Omental fat pad (tissue), 4 donors: ENCODE measurements around the gene NUDT4. TPM values are rescaled to one million over a fixed set of nuclear protein-coding genes. Genes with fewer than 3 reads are reported as not detected.
"Not testable (repeated sequence)": the region's sequence is repeated elsewhere in the genome, so short reads cannot be mapped to it uniquely, and the experiment has no call there.

Source experiments
- ATAC-seq: fragments of 150-250 bp; one replicate; pipeline ENCODE4 v1.9.1; 2016; ENCODE audit warnings: mild to moderate bottlenecking, moderate library complexity; ENCODE audit not compliant: low FRiP score
- DNase-seq: peaks from one replicate; pipeline ENCODE4 v3.0.0-alpha.2; 2019; ENCODE audit warnings: low spot score
- total RNA-seq, 4 donors: library from RNA; depleted of rRNA; stranded (reverse); fragments of >200 nt; gene quantifications; one replicate each; pipeline ENCODE4 v1.1.0, GENCODE V29; 2016
- TF ChIP-seq, protein P1 (sequence below), 3 donors: fragments of 450-650 bp; IDR thresholded peaks; one replicate each; pipeline ENCODE4 v1.5.1; 2016 to 2017; ENCODE audit warnings: antibody characterized with exemption in 3 of 3, mild to moderate bottlenecking in 3 of 3, moderate library complexity in 2 of 3

NUDT4 gene
- total RNA-seq, 4 donors from 2014 or later: 43.1 to 81.3 (median 55.6) TPM

DNA sequence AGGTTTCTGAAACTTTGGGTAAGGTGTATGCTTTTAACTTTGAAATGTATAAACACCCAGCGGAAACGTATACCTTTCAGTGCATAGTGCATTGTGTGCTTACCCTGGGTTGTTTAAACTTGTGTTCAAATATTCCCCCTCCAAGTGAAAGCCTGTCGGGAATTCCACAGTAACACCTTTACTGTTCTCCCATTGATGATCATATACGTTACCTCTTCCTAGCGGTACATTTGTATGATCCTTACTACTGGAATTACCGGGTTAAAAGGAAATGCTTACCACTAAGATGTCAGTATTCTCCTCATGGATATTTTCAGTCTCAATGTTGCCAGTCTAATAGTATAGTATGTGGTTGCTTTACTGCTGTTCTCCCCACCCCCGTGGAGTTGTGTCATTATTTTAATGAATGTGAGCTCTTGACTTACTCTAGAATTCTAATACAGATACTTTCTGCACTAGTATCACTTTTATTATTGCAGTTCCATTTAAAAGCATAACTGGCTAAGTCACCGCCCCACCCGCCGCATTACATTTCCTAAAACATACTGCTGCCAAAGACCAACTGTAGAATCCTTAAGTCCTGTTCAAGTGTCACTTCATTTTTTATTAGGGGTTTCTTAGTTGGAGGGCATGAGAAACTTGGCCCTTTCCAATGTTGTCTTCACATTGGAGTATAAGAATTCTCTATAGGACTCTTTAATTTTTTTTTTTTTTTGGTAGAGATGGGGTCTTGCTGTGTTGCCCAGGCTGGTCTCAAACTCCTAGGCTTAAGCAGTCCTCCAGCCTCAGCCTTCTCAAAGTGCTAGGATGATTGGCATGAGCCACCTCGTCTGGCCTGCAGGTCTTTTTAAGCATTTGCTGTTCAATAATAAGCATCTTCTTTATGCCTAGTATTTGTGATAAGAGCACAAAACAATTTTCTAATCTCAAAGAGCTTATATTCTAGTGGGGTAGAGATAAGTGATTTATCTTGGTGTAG lies 24.9 kb downstream of the NUDT4 start:
- ATAC-seq (no peak), DNase-seq (no peak)
- TF ChIP-seq, protein P1, sequence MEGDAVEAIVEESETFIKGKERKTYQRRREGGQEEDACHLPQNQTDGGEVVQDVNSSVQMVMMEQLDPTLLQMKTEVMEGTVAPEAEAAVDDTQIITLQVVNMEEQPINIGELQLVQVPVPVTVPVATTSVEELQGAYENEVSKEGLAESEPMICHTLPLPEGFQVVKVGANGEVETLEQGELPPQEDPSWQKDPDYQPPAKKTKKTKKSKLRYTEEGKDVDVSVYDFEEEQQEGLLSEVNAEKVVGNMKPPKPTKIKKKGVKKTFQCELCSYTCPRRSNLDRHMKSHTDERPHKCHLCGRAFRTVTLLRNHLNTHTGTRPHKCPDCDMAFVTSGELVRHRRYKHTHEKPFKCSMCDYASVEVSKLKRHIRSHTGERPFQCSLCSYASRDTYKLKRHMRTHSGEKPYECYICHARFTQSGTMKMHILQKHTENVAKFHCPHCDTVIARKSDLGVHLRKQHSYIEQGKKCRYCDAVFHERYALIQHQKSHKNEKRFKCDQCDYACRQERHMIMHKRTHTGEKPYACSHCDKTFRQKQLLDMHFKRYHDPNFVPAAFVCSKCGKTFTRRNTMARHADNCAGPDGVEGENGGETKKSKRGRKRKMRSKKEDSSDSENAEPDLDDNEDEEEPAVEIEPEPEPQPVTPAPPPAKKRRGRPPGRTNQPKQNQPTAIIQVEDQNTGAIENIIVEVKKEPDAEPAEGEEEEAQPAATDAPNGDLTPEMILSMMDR (IDR thresholded peaks at IDR 0.05): no peak

DNA sequence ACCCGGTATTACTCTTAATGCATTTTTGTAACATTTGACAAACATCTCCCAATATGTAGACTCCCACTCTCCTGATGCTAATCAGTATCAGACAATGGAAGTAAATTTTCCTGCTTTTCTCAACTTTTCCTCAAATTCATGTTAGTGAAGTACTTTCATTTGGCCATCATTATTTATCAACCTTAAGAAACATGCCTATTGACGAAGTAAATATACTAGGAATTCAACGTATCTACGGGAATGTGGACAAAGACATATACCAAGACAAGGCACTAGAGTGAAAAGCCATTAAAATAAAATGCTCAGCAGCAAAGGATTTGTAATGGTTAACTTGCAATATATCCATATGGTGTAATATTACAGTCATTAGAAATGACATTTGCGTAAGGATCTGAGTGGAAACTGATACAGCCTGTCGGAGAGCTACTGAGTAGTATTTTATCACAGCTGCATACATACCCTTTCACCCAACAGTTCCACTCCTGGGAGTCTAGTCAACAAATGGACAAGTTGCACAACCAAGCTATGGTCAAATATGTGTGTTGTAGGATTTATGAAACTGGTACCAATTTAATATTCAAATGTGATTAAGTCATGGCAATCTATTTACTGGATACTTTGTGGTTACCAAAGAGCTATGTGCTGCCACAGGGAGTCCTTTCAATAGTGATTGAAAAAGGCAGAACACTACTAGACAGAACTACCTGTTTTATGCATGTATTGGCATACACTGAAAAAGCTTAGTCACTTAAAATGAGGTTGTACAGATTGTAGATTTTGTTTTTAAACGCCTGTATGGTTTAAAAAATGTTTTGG lies 26.5 kb downstream of the NUDT4 start:
- no peak for ATAC-seq
- no peak for DNase-seq
- TF ChIP-seq, protein P1 (IDR thresholded peaks at IDR 0.05): no peak

DNA sequence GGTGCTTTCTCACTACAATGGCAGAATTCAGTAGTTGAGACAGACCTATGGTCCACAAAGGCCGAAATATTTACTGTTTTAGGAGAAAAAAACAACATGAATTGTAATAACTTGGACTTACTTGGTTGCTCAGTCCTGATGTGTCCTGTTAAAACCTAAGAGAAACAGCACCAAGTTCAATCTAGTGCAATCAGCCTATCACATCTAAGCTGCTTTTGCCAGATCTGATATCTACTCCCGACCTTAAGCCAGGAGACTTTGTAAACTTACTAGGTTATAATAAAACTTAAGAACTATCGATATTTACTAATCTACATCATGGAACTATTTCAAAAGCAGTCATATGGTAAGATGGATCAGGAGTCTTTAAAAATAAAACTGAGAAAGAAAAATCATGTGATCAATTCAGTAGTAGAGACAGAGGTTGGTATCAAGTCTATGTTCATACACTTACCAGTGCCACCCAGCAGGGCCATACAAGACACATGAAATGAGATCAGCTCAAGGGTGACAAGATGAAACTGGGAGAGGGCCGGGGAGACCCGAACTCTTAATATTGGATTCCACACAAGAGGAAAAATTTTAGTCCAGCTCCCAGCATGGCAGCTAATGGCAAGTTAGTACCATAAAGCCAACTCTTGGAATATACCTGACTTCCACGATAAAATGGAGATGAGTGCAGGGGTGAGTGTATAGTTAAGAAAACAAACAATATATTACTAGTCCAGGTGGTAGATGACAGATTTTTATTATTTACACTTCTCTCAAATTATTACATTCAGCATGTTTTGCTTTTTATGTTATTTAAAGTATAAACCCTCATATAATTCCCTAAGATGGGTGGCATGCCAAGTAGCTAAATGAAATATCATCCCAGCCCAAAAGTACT lies 27.5 kb downstream of the NUDT4 start:
- ATAC-seq (no peak), DNase-seq (no peak)
- TF ChIP-seq, protein P1 (IDR thresholded peaks at IDR 0.05): no peak

DNA sequence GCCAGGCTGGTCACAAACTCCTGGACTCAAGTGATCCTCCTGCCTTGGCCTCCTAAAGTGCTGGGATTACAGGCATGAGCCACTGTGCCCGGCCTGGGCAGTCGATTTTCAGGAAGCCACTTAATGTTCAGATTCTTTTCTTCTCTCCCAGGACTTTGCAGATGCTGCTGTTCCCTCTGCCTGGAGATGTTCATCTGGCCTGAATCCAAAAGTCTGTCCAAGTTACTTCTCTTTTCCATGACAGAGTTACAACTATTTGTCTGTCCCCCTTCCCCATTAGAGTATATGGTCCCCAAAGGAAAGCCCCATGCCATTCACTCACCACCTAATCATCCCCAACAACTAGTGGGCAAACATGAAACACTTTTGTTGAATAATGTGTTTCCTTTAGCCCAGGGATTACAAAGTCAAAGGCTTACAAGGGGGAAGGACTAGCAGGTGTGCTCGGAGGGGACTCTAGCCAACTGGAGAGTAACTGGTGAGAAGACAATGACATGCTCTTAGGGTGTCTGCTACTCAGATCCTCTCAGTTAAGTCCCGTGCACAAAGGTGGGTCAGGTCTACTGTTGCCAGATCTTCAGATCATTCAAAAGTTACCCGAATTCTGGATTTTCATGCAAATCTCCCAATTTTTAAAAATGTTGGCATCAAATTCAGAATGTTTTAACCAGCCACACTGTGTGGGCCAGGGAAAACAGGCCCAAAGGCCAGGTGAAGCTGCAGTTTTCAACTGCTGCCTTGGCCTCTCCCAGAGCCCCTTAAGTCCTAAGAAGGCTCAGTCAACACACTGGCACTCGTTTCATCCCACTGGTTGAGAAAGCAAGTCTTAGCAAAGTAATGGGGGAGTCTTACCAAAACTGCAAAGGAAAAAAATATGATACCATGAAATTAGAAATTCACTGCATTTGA lies 29.6 kb downstream of the NUDT4 start:
- ATAC-seq (no peak), DNase-seq (no peak)
- TF ChIP-seq, protein P1 (IDR thresholded peaks at IDR 0.05): no peak

DNA sequence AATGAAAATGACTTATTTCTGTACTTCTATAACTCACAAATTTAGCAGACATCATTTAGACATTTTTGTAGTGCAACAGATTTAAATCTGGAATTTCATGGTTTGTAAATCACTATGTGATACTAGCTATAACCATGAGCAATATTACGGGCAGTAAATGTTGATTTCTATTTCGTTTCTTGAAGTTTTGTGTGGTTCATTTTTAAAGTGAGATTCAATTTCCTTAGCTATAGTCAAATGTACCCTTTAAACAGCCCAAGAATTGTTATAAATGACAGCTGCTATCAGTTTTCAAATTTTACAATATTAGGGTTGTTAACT lies 30.2 kb downstream of the NUDT4 start:
- TF ChIP-seq, protein P1 (IDR thresholded peaks at IDR 0.05): no peak
- ATAC-seq (no peak), DNase-seq (no peak)

DNA sequence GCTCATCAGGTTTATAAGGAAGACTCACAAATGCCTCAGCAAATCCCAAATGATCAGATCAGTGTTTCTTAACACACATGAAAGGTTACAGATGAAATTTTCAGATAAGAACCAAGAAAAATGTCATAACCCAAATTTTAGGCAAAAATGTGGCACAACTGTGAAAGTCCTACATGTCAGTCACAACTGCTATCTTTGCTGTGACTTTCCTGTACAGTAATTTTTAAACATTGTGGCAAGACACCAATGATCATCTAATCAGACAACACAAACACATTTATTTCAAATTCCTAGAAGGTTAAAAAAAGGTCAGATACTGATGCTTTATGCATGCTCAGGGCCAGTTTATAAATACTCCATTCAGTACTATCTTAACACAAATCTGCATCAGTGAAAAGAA lies 31.1 kb downstream of the NUDT4 start:
- TF ChIP-seq, protein P1 (IDR thresholded peaks at IDR 0.05): no peak
- ATAC-seq (no peak), DNase-seq (no peak)

DNA sequence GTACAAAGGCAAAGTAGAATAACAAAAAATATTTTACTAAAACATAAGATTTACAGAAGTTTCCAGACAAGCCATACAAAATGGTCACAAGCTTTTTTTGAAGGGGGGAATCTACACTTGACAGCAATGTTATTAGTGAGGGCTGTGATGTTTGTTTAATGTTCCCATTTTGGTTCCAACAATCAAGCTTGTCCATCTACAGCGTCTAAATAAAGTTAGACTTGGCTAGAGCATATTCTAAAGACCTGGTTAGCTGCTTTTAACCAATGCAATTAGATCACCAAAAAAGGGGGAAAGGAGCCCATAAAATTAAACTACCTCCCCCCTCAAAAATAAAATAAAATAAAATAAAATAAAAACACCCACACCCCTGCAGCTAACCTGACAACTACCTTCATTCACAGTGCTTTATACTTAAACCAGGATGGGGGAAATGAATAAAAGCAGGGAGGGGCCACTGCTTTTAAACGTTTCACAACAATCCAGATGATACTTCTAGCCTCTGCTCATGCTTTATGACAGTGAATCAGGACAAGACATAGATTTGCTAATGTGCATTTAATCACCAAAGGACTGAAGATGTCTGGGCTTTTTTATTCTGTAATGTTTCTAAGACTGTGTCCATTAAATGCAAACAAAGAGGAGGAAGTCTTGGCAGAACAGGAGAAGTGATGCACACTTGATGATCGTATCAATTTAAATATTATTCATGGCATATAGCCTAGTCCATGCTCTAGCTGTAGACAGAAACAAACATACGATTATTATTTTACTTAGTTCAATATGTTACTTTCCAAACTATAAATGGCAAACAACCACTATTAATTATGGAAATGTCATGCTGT lies 31.8 kb downstream of the NUDT4 start:
- not testable (repeated sequence) for DNase-seq, ATAC-seq

DNA sequence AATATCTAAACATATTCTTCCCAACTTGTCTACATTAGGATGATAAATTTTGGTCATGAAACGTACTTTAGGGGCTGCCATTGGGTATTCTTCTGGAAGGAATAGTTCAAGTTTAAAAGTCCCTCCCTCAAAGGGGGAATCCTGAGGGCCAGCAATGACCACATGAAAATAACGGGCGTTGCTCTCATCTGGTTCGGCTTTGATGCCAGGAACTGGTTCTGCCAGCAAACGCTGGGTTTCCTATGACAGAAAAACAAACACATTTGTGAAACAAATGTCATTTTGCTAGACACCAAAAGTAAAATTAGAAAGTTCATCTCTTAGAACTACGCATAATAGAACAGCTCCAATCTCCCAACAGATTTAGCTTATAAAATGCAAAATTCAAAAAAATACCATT lies 33.3 kb downstream of the NUDT4 start:
- not testable (repeated sequence) for ATAC-seq, DNase-seq
